HG02973 (cell line): ENCODE data around the gene FER.
A peak's percentile ranks its signal among the peaks of the same experiment; 100 is the strongest.
"Not testable (repeated sequence)": the region's sequence is repeated elsewhere in the genome, so short reads cannot be mapped to it uniquely, and the experiment has no call there.

Experiments used
- ATAC-seq: cut with Tn5 transposase; IDR thresholded peaks from one replicate; pipeline ENCODE4 v1.9.1; 2021; ENCODE audit warnings: moderate library complexity; ENCODE audit not compliant: unreplicated experiment

Gene FER

GRCh38 chr5:108747774-108748400 lies at the start of gene FER:
FER (plus strand) TSS chr5:108747897; CDS start chr5:108798183, 50,286 bp downstream.
- peak; percentile 36 for ATAC-seq

GRCh38 chr5:108700388-108700787 lies 47.3 kb upstream of the FER start:
- not testable (repeated sequence) for ATAC-seq

- ATAC-seq = no peak
These were observed 46.8 kb upstream of the FER start for GRCh38 chr5:108700930-108701329.

- ATAC-seq = no peak
These were observed 45.2 kb upstream of the FER start for GRCh38 chr5:108702546-108702945.

- ATAC-seq = no peak
These were observed 44.4 kb upstream of the FER start for GRCh38 chr5:108703313-108703712.

- ATAC-seq = no peak
These were observed 40.6 kb upstream of the FER start for GRCh38 chr5:108707141-108707540.

- no peak for ATAC-seq
These were observed 35.8 kb upstream of the FER start for GRCh38 chr5:108711898-108712297.

GRCh38 chr5:108715408-108715807 lies 32.3 kb upstream of the FER start:
- ATAC-seq = no peak

- ATAC-seq = peak; percentile 95
These were observed 27.3 kb upstream of the FER start for GRCh38 chr5:108720391-108720790.

GRCh38 chr5:108726446-108727235 lies 21.1 kb upstream of the FER start:
- ATAC-seq = no peak

GRCh38 chr5:108727236-108727650 lies 20.5 kb upstream of the FER start:
- no peak for ATAC-seq

- ATAC-seq = peak; percentile 63
These were observed 19.8 kb upstream of the FER start for GRCh38 chr5:108727651-108728565.

- ATAC-seq = peak; percentile 11
These were observed 19.0 kb upstream of the FER start for GRCh38 chr5:108728566-108729241.

- no peak for ATAC-seq
These were observed 18.5 kb upstream of the FER start for GRCh38 chr5:108729242-108729615.

GRCh38 chr5:108730617-108731340 lies 16.9 kb upstream of the FER start:
- peak; percentile 50 for ATAC-seq

- ATAC-seq = no peak
These were observed 11.9 kb upstream of the FER start for GRCh38 chr5:108735790-108736189.

- no peak for ATAC-seq
These were observed 10.8 kb upstream of the FER start for GRCh38 chr5:108736855-108737254.

- no peak for ATAC-seq
These were observed 8.3 kb upstream of the FER start for GRCh38 chr5:108739376-108739775.

- ATAC-seq = no peak
These were observed 7.8 kb upstream of the FER start for GRCh38 chr5:108739906-108740305.

- ATAC-seq = no peak
These were observed 4.4 kb upstream of the FER start for GRCh38 chr5:108743319-108743718.
